GM18909 (cell line): ENCODE data around the gene TM9SF1.
"Not testable (repeated sequence)": the region's sequence is repeated elsewhere in the genome, so short reads cannot be mapped to it uniquely, and the experiment has no call there.

Experiments
- ATAC-seq: cut with Tn5 transposase; IDR thresholded peaks from one replicate; pipeline ENCODE4 v1.9.1; 2021; ENCODE audit warnings: mild to moderate bottlenecking; ENCODE audit not compliant: unreplicated experiment, poor library complexity

TM9SF1 gene

DNA sequence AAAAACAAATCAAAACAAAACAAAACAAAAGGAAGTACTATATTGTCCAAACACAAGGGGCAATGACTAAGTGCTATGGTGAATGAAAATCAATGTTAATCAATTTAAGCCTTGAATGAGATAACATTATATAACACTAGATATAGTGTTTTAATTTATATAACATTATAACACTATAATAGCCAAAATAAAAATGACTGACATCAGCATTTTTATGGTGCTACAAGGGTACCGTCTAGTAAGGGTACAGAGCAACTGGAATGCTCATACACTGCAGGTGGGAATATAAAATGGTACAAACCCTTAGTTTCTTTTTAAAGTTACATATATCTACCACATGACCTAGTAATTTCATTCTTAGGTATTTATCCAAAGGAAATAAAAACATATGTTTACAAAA is 31.2 kb upstream of the TM9SF1 start:
- ATAC-seq, result no peak

- no peak for ATAC-seq
Measured at GRCh38 chr14:24224618-24225071, 29.4 kb upstream of the TM9SF1 start.

DNA sequence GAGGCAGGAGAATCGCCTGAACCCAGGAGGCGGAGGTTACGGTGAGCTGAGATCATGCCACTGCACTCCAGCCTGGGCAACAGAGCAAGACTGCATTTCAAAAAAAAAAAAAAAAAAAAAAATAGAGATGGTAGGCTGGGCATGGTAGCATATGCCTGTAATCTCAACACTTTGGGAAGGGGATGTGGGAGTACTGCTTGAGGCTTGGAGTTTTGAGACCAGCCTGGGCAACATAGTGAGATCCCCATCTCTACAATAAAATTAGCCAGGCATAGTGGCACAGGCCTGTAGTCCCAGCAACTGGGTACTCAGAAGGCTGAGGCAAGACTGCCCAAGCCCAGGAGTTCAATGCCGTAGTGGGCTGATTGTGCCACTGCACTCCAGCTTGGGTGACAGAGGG is 27.7 kb upstream of the TM9SF1 start:
- not testable (repeated sequence) for ATAC-seq

GRCh38 chr14:24219521-24219920 is 24.3 kb upstream of the TM9SF1 start:
- no peak for ATAC-seq

GRCh38 chr14:24219080-24219479 is 23.8 kb upstream of the TM9SF1 start:
- no peak for ATAC-seq

DNA sequence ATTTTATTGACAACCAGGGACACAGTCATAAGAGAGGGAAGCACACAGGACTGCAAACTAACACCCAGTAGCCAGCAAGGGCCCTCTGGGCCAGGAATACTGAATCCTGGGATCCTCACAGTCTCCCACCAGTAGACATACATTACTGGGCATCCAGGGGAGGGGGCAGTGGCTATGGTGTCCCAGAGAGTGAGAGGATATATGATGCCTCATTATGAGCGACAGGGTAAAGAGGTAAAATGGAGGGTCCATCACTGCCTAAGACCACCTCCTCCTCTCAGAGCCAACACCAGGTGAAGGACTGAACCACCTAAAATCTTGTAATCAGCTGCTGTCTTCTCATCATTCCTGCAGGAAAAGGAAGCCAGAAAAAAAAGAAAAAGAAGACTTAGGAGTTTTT is 21.6 kb upstream of the TM9SF1 start:
- not testable (repeated sequence) for ATAC-seq

GRCh38 chr14:24216345-24216699 is 21.1 kb upstream of the TM9SF1 start:
- ATAC-seq, result no peak

DNA sequence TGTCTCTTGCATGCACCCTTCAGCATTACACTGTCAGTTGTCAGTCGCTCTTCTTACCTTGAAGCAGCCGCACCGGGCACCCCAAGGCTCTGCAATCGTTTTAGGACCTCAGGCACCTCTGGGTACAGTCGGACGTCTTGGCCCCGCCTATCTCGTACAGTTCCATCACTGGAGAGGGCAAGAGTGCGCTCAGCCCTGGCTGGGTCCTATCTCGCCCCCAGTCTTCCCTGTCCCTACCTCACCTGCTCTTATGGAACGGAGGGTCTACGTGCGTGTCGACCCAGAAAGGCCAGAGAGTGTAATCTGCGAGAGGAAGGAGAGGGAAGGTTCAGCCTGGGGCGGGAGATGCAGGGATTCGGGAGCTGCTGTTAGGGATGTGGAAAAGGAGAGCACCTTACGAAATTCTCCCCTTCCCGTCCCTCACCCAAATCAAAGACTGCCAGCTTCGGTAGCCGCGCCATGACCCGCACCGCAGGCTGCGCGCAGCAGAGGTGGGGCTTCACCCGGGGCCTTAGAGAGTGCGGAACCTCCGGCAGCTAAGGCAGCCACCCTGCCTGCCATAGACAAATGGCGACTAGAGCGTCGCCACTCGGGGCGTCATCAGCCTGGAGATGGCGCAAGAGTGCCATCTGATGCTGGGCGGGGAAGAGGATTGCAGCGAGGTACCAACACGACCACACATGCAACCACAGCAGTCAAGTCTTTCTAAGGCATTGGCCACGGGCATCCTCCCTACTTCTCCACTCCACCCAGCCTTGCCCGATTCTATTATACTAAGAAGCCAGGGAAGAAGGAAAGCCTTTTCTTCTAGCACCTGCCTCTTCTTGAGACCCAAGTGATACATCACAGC is 20.5 kb upstream of the TM9SF1 start, which contains the start of gene MDP1:
Gene MDP1, minus strand, starts transcription at position 572 of the 850 bp plus-strand sequence. Its CDS starts 111 bp downstream, at position 461.
- ATAC-seq, result peak; percentile 73

GRCh38 chr14:24213866-24214662 is 18.8 kb upstream of the TM9SF1 start:
- no peak for ATAC-seq

GRCh38 chr14:24212924-24213865 is 18.0 kb upstream of the TM9SF1 start, which contains the start of gene CHMP4A:
CHMP4A (minus strand) TSS chr14:24213488; CDS start chr14:24213439, 49 bp downstream.
- ATAC-seq, result peak; percentile 85

DNA sequence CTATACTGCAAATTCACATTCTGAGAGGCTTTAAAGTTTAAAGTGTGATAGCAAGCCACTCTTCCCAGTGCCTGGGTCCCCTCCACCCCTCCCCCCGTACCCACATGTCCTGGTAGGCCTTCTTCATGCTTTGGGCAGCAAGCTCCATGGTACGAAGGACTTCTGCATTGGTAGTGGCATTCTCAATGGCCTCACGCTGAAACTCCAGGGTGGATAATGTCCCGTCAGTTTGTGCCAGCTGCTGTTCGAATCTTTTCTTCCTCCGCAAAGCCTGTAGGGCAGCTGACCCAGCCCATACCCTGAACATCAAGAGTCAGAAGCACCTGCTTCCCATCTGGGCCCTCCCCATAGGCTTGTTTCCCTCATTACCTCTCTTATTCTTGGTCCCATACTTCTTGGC is 16.1 kb upstream of the TM9SF1 start:
- no peak for ATAC-seq

GRCh38 chr14:24207625-24208024 is 12.4 kb upstream of the TM9SF1 start:
- no peak for ATAC-seq

DNA sequence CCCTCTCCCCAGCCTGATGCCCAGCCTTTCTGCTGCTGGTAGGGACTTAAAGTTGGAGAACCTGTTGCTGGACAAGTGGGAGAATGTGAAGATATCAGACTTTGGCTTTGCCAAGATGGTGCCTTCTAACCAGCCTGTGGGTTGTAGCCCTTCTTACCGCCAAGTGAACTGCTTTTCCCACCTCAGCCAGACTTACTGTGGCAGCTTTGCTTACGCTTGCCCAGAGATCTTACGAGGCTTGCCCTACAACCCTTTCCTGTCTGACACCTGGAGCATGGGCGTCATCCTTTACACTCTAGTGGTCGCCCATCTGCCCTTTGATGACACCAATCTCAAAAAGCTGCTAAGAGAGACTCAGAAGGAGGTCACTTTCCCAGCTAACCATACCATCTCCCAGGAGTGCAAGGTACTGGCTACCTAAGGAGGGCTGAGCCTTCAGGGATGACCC is 11.9 kb upstream of the TM9SF1 start:
- ATAC-seq, result no peak

DNA sequence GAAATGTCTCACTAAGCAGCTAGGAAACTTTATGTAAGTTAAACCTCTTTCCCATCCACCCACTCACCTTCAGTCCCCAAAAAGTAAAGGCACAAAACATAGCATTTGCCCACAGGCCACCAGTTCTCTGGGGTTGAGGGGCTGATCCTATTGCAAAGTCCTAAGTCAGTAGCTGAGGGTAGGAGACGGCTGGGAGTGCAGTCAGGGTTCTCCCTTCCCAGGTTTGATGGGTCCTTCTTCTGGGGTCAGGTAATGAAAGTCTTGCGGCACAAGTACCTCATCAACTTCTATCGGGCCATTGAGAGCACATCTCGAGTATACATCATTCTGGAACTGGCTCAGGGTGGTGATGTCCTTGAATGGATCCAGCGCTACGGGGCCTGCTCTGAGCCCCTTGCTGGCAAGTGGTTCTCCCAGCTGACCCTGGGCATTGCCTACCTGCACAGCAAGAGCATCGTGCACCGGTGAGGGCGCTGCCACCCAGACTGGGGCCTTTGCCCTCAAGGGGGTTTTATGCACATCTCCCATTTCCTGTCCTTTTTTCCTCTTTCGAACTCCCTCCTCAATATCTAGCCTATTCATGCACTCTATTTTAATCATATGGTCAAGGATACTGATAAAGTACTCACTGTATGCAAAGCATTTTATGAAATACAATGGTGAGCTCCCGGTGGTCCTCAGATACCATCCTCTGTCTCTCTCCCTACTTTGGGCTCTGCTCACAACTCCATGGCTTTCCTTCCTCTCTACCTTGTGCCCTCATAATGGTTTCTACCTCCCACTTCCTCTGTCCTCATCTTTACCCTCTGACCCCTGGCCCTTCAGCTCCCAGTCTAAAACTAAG is 11.2 kb upstream of the TM9SF1 start:
- ATAC-seq, result no peak

DNA sequence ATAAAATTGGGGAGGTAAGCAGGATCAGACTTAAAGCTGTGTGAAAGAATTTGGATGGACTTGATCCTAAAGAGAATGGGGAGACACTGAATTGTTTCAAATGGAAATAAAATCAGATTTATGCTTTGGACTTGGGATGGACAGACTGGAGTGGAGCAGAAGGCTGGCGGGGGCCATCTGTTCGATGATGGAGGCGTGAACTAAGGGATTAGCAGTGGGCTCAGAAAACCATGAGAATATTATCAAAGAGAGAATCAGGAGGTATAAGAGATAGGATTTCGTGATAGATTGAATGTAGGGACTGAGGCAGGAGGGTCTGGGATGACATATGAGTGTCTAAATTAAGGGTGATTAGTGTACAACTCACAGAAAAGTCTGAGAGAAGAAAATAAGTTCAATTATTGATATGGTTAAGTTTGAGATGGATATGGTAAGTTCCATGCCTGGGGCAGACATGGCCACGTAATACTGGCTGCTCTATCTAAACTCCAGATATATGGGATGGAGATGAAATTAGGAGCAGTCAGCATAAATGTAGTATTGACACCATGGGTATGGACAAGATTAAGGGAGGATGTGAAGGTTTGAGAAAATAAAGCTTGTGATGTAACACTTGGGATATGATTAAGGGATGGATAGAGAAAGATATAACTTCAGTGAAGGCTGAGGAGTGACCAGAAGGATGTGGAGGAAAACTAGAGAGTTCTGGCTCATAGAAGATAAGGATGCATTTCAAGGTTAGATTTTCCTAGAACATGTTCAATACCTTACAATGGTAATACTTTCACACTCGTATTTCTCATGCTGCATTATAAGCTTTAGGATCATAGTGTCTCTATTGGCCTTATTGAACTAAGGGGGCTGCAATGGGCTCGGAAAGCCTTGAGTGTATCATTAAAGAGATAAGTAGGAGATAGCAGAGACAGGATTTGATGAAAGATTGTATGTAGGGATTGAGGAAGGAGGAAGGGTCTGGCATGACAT is 9.2 kb upstream of the TM9SF1 start:
- ATAC-seq, result no peak

DNA sequence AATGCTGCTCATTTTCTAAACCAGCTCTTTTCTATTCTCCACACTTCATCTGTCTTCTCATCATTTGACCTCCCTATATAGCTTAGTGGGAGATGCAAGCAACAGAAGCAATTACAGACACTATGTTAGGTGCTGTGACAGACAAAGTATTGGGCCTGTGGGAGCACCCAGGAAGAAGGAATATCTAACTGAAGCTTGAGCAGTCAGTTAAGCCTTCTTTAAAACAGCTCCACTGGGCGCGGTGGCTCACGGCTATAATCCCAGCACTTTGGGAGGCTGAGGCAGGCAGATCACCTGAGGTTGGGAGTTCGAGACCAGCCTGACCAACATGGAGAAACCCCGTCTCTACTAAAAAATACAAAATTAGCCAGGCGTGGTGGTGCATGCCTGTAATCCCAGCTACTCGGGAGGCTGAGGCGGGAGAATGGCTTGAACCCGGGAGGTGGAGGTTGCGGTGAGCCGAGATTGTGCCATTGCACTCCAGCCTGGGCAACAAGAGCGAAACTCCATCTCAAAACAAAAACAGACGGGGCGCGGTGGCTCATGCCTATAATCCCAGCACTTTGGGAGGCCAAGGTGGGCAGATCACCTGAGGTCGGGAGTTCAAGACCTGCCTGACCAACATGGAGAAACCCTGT is 8.1 kb upstream of the TM9SF1 start:
- not testable (repeated sequence) for ATAC-seq

GRCh38 chr14:24202538-24202937 is 7.3 kb upstream of the TM9SF1 start:
- not testable (repeated sequence) for ATAC-seq
